HFFc6 (cell line): ENCODE measurements around the gene FTSJ3. TPM values are rescaled to one million over a fixed set of nuclear protein-coding genes. Genes with fewer than 3 reads are reported as not detected.
"Not testable (repeated sequence)": the region's sequence is repeated elsewhere in the genome, so short reads cannot be mapped to it uniquely, and the experiment has no call there.

Experiments used
- DNase-seq: peaks from one replicate; pipeline ENCODE4 v3.0.0-alpha.2; 2018
- H3K27ac Mint-ChIP-seq: 2 replicates; pipeline ENCODE4 v1.8.0; 2020; ENCODE audit warnings: mild to moderate bottlenecking, mixed read lengths
- H3K27me3 Mint-ChIP-seq: 2 replicates; pipeline ENCODE4 v1.8.0; 2021; ENCODE audit warnings: mild to moderate bottlenecking, moderate library complexity, mixed read lengths; ENCODE audit not compliant: insufficient read depth
- H3K36me3 Mint-ChIP-seq: 2 replicates; pipeline ENCODE4 v1.8.0; 2021; ENCODE audit warnings: low read depth, mixed read lengths
- H3K4me1 Mint-ChIP-seq: 2 replicates; pipeline ENCODE4 v1.8.0; 2020; ENCODE audit warnings: low read depth, mixed read lengths
- H3K4me3 Mint-ChIP-seq: 2 replicates; pipeline ENCODE4 v1.8.0; 2020; ENCODE audit warnings: mild to moderate bottlenecking, moderate library complexity, mixed read lengths
- H3K9me3 Mint-ChIP-seq: 2 replicates; pipeline ENCODE4 v1.8.0; 2020; ENCODE audit warnings: mild to moderate bottlenecking, mixed read lengths
- total RNA-seq, 6 experiments: library from RNA; stranded (reverse); fragmentation: NEBNext Ultra II Directional; extraction: Animal tissue kit (Norgen Biotek cat#: 25700); gene quantifications; 2 replicates in 1 of 6; 3 replicates in 5 of 6; pipeline ENCODE4 v1.2.3, GENCODE V29; 2021
- TF ChIP-seq, protein P1 (sequence below): fragments of 200-600 bp; sonication (generic); IDR thresholded peaks from 2 replicates; pipeline ENCODE4 v1.5.0; 2021; ENCODE audit warnings: antibody characterized with exemption, mild to moderate bottlenecking

Gene FTSJ3
- total RNA-seq, 6 experiments from 2014 or later, result 43.2 to 55.1 (median 47.5) TPM

DNA sequence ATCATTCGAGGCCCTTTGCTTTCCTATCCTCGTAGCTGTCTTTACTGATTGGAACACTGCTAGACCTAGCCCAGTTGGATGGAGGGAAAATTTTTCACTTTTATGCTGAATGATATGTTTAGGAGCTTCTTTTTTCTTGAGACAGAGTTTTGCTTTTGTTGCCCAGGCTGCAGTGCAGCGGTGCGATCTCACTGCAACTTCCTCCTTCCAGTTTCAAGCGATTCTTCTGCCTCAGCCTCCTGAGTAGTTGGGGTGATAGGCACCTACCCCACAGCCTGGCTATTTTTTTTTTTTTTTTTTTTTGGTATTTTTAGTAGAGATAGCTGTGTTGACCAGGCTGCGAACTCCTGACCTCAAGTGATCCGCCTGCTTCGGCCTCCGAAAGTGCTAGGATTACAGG is 17.5 kb downstream of the FTSJ3 start:
- Mint-ChIP-seq H3K4me1 (no peaks in the 10 kb centered on the region), H3K36me3 (peaks cover 66% of the 10 kb centered on the region), H3K4me3 (no peak overlapping the region), H3K27me3 (no peaks in the 10 kb centered on the region), H3K9me3 (no peaks in the 10 kb centered on the region), H3K27ac (no peak overlapping the region)
- TF ChIP-seq, protein P1, sequence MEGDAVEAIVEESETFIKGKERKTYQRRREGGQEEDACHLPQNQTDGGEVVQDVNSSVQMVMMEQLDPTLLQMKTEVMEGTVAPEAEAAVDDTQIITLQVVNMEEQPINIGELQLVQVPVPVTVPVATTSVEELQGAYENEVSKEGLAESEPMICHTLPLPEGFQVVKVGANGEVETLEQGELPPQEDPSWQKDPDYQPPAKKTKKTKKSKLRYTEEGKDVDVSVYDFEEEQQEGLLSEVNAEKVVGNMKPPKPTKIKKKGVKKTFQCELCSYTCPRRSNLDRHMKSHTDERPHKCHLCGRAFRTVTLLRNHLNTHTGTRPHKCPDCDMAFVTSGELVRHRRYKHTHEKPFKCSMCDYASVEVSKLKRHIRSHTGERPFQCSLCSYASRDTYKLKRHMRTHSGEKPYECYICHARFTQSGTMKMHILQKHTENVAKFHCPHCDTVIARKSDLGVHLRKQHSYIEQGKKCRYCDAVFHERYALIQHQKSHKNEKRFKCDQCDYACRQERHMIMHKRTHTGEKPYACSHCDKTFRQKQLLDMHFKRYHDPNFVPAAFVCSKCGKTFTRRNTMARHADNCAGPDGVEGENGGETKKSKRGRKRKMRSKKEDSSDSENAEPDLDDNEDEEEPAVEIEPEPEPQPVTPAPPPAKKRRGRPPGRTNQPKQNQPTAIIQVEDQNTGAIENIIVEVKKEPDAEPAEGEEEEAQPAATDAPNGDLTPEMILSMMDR, result no peak
- DNase-seq, result no peak

DNA sequence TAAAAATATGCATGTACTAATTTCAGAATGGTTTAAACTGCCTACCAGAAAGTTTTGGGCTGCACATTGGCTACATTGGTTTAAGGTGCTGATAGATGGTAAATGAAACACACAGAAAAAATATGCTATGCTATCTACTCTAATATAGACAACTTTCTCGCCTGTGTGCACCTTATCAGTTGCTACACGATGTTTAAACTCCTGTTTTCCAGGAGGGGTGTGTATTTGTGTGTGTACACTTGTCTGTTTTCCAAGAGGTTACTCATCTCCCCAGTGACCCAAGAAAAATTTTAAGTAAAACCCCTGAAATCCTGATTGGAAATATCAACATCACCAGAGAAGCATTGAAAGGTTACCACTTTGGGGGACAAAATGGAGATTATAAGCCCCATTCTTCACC is 21.9 kb downstream of the FTSJ3 start:
- TF ChIP-seq, protein P1, result no peak
- Mint-ChIP-seq H3K27ac (no peak overlapping the region), H3K36me3 (peaks cover 46% of the 10 kb centered on the region), H3K4me1 (no peaks in the 10 kb centered on the region), H3K4me3 (no peak overlapping the region), H3K9me3 (no peaks in the 10 kb centered on the region), H3K27me3 (no peaks in the 10 kb centered on the region)
- DNase-seq, result no peak

GRCh38 chr17:63804328-63804727 is 23.1 kb downstream of the FTSJ3 start:
- H3K27me3 Mint-ChIP-seq, result no peaks in the 10 kb centered on the region
- H3K36me3 Mint-ChIP-seq, result peaks cover 51% of the 10 kb centered on the region
- TF ChIP-seq, protein P1, result no peak

DNA sequence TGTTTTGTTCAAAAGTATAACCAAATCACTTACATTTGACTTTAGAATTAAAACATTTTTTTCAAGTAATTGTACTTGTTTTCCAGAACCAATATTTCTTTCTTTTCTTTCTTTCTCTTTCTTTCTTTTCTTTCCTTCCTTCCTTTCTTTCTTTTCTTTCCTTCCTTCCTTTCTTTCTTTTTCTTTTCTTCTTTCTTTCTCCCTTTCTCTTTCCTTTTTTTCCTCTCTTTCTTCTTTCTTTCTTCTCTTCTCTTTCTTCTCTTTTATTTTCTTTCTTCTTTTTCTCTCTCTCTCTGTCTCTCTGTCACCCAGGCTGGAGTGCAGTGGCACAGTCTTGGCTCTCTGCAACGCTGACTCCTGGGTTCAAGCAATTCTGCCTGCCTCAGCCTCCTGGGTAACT is 26.7 kb downstream of the FTSJ3 start:
- Mint-ChIP-seq H3K27ac (peak overlapping the region; percentile 12; the same call in 1 of the 2 replicates), H3K27me3 (no peaks in the 10 kb centered on the region), H3K4me1 (no peaks in the 10 kb centered on the region), H3K4me3 (no peak overlapping the region), H3K36me3 (peaks cover 36% of the 10 kb centered on the region), H3K9me3 (no peaks in the 10 kb centered on the region)
- no peak for DNase-seq
- TF ChIP-seq, protein P1, result no peak

More at GRCh38 chr17:63804328-63804727, 23.1 kb downstream of the FTSJ3 start:
- Mint-ChIP-seq H3K4me3 (no peak overlapping the region), H3K9me3 (no peaks in the 10 kb centered on the region), H3K4me1 (no peaks in the 10 kb centered on the region), H3K27ac (peak overlapping the region; percentile 7; the same call in 1 of the 2 replicates)
- DNase-seq, result no peak

GRCh38 chr17:63798572-63799106 is 28.8 kb downstream of the FTSJ3 start:
- Mint-ChIP-seq H3K27ac (no peak overlapping the region), H3K9me3 (no peaks in the 10 kb centered on the region), H3K4me3 (no peak overlapping the region), H3K27me3 (no peaks in the 10 kb centered on the region), H3K36me3 (peaks cover 38% of the 10 kb centered on the region), H3K4me1 (no peaks in the 10 kb centered on the region)
- TF ChIP-seq, protein P1, result no peak
- DNase-seq, result no peak

DNA sequence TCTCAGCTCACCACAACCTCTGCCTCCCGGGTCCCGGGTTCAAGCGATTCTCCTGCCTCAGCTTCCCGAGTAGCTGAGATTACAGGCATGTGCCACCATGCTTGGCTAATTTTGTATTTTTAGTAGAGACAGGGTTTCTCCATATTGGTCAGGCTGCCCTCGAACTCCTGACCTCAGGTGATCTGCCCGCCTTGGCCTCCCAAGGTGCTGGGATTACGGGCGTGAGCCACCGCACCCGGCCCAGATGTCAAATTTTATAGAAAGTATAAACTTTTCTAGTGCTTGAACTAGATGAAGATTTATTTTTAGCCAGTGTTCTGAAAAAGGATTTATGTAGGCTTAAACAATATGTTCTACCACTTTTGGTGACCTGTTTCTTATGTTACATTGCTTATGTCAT is 31.1 kb downstream of the FTSJ3 start:
- DNase-seq, H3K4me1 Mint-ChIP-seq, H3K4me3 Mint-ChIP-seq, H3K27me3 Mint-ChIP-seq, H3K9me3 Mint-ChIP-seq, H3K27ac Mint-ChIP-seq: not testable (repeated sequence)
- H3K36me3 Mint-ChIP-seq, result peaks cover 44% of the 10 kb centered on the region
